Measurements from ENCODE around the gene AOC3.
A peak's percentile ranks its signal among the peaks of the same experiment; 100 is the strongest.

The AOC3 gene

GRCh38 chr17:42817866-42818265 lies 33.1 kb upstream of the AOC3 start:
- Histone ChIP-seq H3K9me3 (ENCODE audit: control extremely low read depth in 1 of 5, control insufficient read depth in 4 of 5, insufficient read depth in 2 of 5, low read depth in 1 of 5, low read length in 4 of 5) (no peaks in the 10 kb centered on the region), H3K27me3 (replicated peaks in 2 of 5; ENCODE audit: control insufficient read depth in 4 of 5, insufficient read depth in 5 of 5, low read length in 4 of 5) (no peaks in the 10 kb centered on the region), H3K4me1 (ENCODE audit: control extremely low read depth in 1 of 4, control insufficient read depth in 4 of 4, insufficient read depth in 4 of 4, low read length in 3 of 4) (peaks cover 0 to 4% (median under 1%) of the 10 kb centered on the region in 4 experiments), H3K36me3 (ENCODE audit: control insufficient read depth in 4 of 4, insufficient read depth in 4 of 4, low read length in 3 of 4) (peaks cover 24 to 75% (median 61%) of the 10 kb centered on the region in 4 experiments), H3K27ac (ENCODE audit: insufficient read depth in 1 of 2, low read depth in 1 of 2, low read length in 2 of 2, poor library complexity in 1 of 2, severe bottlenecking in 2 of 2) (no peak overlapping the region), H3K4me3 (ENCODE audit: control insufficient read depth in 1 of 7, extremely low read depth in 1 of 7, insufficient read depth in 4 of 7, low read depth in 2 of 7, low read length in 6 of 7) (no peak overlapping the region)
- whole genome bisulfite sequencing (ENCODE audit: insufficient coverage): 67% methylated on average over 1 of the region's 1 CpG
- DNase-seq: no peak
- POLR2A ChIA-PET: no interaction called here
- CTCF ChIA-PET: interaction anchor here (0.9 to 8.6 kb wide), 7 partner anchors 9 to 119 kb away, joined by 3 to 51 read pairs (median 3); no protein-coding TSS in a partner anchor

DNA sequence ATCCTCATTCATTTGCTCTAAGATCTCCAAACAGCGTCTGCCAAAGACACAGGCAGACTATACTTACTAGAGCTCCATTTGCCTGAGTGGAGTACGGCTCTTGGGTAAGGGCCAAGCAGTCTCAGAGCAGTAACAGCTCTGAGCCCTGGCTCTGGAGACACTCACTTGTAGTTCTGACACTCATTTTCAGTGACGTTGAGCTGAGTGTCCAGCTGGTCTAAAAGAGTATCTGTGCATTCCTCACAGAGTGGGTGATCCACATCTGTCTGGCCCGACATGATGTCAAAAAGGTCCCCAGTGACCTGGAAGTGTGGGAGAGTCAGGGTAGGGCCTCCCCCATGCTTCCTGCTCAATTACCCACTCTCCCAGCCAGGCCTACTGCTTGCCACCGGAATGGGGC lies 32.6 kb upstream of the AOC3 start:
- ChIA-PET POLR2A (no interaction called here), CTCF (interaction anchor here (0.9 to 8.6 kb wide), 7 partner anchors 9 to 110 kb away, joined by 3 to 51 read pairs (median 5); no protein-coding TSS in a partner anchor)
- Histone ChIP-seq H3K36me3 (ENCODE audit: control insufficient read depth in 4 of 4, insufficient read depth in 4 of 4, low read length in 3 of 4) (peaks cover 24 to 74% (median 61%) of the 10 kb centered on the region in 4 experiments), H3K27ac (ENCODE audit: insufficient read depth in 1 of 2, low read depth in 1 of 2, low read length in 2 of 2, poor library complexity in 1 of 2, severe bottlenecking in 2 of 2) (no peak overlapping the region), H3K9me3 (ENCODE audit: control extremely low read depth in 1 of 5, control insufficient read depth in 4 of 5, insufficient read depth in 2 of 5, low read depth in 1 of 5, low read length in 4 of 5) (no peaks in the 10 kb centered on the region), H3K4me3 (ENCODE audit: control insufficient read depth in 1 of 7, extremely low read depth in 1 of 7, insufficient read depth in 4 of 7, low read depth in 2 of 7, low read length in 6 of 7) (no peak overlapping the region), H3K27me3 (replicated peaks in 2 of 5; ENCODE audit: control insufficient read depth in 4 of 5, insufficient read depth in 5 of 5, low read length in 4 of 5) (no peaks in the 10 kb centered on the region), H3K4me1 (ENCODE audit: control extremely low read depth in 1 of 4, control insufficient read depth in 4 of 4, insufficient read depth in 4 of 4, low read length in 3 of 4) (peaks cover 0 to 9% (median 5%) of the 10 kb centered on the region in 4 experiments)
- no peak for DNase-seq
- 100% methylated on average over 5 of the region's 5 CpGs for WGBS (ENCODE audit: insufficient coverage)

GRCh38 chr17:42819939-42820535 lies 31.0 kb upstream of the AOC3 start:
- 50% methylated on average over 2 of the region's 2 CpGs for WGBS (ENCODE audit: insufficient coverage)
- peaks cover 0 to 14% (median 11%) of the 10 kb centered on the region in 4 experiments for H3K4me1 ChIP-seq (ENCODE audit: control extremely low read depth in 1 of 4, control insufficient read depth in 4 of 4, insufficient read depth in 4 of 4, low read length in 3 of 4)
- no peak overlapping the region for H3K27ac ChIP-seq (ENCODE audit: insufficient read depth in 1 of 2, low read depth in 1 of 2, low read length in 2 of 2, poor library complexity in 1 of 2, severe bottlenecking in 2 of 2)
- CTCF ChIA-PET: interaction anchor here (1.1 to 8.6 kb wide), 12 partner anchors 11 to 242 kb away, joined by 3 to 51 read pairs (median 5); no protein-coding TSS in a partner anchor
- no peaks in the 10 kb centered on the region for H3K9me3 ChIP-seq (ENCODE audit: control extremely low read depth in 1 of 5, control insufficient read depth in 4 of 5, insufficient read depth in 2 of 5, low read depth in 1 of 5, low read length in 4 of 5)
- DNase-seq: peak; percentile 69 to 86 (median 83)
- POLR2A ChIA-PET: no interaction called here
- no peak overlapping the region for H3K4me3 ChIP-seq (ENCODE audit: control insufficient read depth in 1 of 7, extremely low read depth in 1 of 7, insufficient read depth in 4 of 7, low read depth in 2 of 7, low read length in 6 of 7)
- peaks cover 15 to 58% (median 47%) of the 10 kb centered on the region in 4 experiments for H3K36me3 ChIP-seq (ENCODE audit: control insufficient read depth in 4 of 4, insufficient read depth in 4 of 4, low read length in 3 of 4)
- no peaks in the 10 kb centered on the region for H3K27me3 ChIP-seq (replicated peaks in 2 of 5; ENCODE audit: control insufficient read depth in 4 of 5, insufficient read depth in 5 of 5, low read length in 4 of 5)

DNA sequence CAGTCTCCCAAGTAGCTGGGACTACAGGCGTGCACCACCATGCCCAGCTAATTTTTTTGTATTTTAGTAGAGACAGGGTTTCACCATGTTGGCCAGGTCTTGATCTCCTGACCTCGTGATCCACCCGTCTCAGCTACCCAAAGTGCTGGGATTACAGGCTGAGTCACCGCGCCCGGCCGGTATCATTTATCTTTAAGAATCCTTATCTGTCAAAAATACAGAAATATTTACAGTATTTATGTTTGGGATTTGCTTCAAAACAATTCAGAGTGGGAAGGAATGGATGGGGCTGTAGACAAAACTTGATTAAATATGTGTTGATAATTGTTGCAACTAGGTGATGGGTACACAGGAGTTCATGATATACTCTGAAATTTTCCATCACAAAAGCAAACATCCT lies 29.8 kb upstream of the AOC3 start:
- no peak overlapping the region for H3K4me3 ChIP-seq (ENCODE audit: control insufficient read depth in 1 of 7, extremely low read depth in 1 of 7, insufficient read depth in 4 of 7, low read depth in 2 of 7, low read length in 6 of 7)
- CTCF ChIA-PET: interaction anchor here (1.4 to 8.6 kb wide), 7 partner anchors 10 to 243 kb away, joined by 3 to 51 read pairs (median 6); no protein-coding TSS in a partner anchor
- DNase-seq: no peak
- POLR2A ChIA-PET: interaction anchor here (0.6 kb wide), 1 partner anchor 1030 kb away, joined by 7 read pairs; no protein-coding TSS in a partner anchor
- H3K27me3 ChIP-seq (replicated peaks in 2 of 5; ENCODE audit: control insufficient read depth in 4 of 5, insufficient read depth in 5 of 5, low read length in 4 of 5): no peaks in the 10 kb centered on the region
- 100% methylated on average over 1 of the region's 7 CpGs for WGBS (ENCODE audit: insufficient coverage)
- peaks cover 0 to 14% (median 11%) of the 10 kb centered on the region in 4 experiments for H3K4me1 ChIP-seq (ENCODE audit: control extremely low read depth in 1 of 4, control insufficient read depth in 4 of 4, insufficient read depth in 4 of 4, low read length in 3 of 4)
- H3K27ac ChIP-seq (ENCODE audit: insufficient read depth in 1 of 2, low read depth in 1 of 2, low read length in 2 of 2, poor library complexity in 1 of 2, severe bottlenecking in 2 of 2): no peak overlapping the region
- H3K9me3 ChIP-seq (ENCODE audit: control extremely low read depth in 1 of 5, control insufficient read depth in 4 of 5, insufficient read depth in 2 of 5, low read depth in 1 of 5, low read length in 4 of 5): no peaks in the 10 kb centered on the region
- peaks cover 9 to 47% (median 36%) of the 10 kb centered on the region in 4 experiments for H3K36me3 ChIP-seq (ENCODE audit: control insufficient read depth in 4 of 4, insufficient read depth in 4 of 4, low read length in 3 of 4)

GRCh38 chr17:42827472-42827871 lies 23.5 kb upstream of the AOC3 start:
- H3K4me1 ChIP-seq (ENCODE audit: control extremely low read depth in 1 of 4, control insufficient read depth in 4 of 4, insufficient read depth in 4 of 4, low read length in 3 of 4): peaks cover under 1 to 19% (median 16%) of the 10 kb centered on the region in 4 experiments
- H3K4me3 ChIP-seq (ENCODE audit: control insufficient read depth in 1 of 7, extremely low read depth in 1 of 7, insufficient read depth in 4 of 7, low read depth in 2 of 7, low read length in 6 of 7): no peak overlapping the region
- no CpG with 5 or more reads among the region's 1 CpG for WGBS (ENCODE audit: insufficient coverage)
- H3K36me3 ChIP-seq (ENCODE audit: control insufficient read depth in 4 of 4, insufficient read depth in 4 of 4, low read length in 3 of 4): peaks cover 0 to 3% (median 0%) of the 10 kb centered on the region in 4 experiments
- H3K27me3 ChIP-seq (replicated peaks in 2 of 5; ENCODE audit: control insufficient read depth in 4 of 5, insufficient read depth in 5 of 5, low read length in 4 of 5): no peaks in the 10 kb centered on the region
- CTCF ChIA-PET: interaction anchor here (1.7 kb wide), 1 partner anchor 12 kb away, joined by 5 read pairs; no protein-coding TSS in a partner anchor
- POLR2A ChIA-PET: no interaction called here
- no peak overlapping the region for H3K27ac ChIP-seq (ENCODE audit: insufficient read depth in 1 of 2, low read depth in 1 of 2, low read length in 2 of 2, poor library complexity in 1 of 2, severe bottlenecking in 2 of 2)
- no peak for DNase-seq
- no peaks in the 10 kb centered on the region for H3K9me3 ChIP-seq (ENCODE audit: control extremely low read depth in 1 of 5, control insufficient read depth in 4 of 5, insufficient read depth in 2 of 5, low read depth in 1 of 5, low read length in 4 of 5)

GRCh38 chr17:42830971-42831370 lies 20.0 kb upstream of the AOC3 start:
- ChIA-PET CTCF (interaction anchor here (1.2 to 3.9 kb wide), 4 partner anchors 7 to 103 kb away, joined by 3 to 17 read pairs (median 8); partner anchors contain the start of gene BECN1), POLR2A (no interaction called here)
- no peak for DNase-seq

More at GRCh38 chr17:42830971-42831370, 20.0 kb upstream of the AOC3 start:
- H3K4me1 ChIP-seq (ENCODE audit: control extremely low read depth in 1 of 4, control insufficient read depth in 4 of 4, insufficient read depth in 4 of 4, low read length in 3 of 4): peaks cover 13 to 21% (median 17%) of the 10 kb centered on the region in 4 experiments
- no peaks in the 10 kb centered on the region for H3K27me3 ChIP-seq (replicated peaks in 2 of 5; ENCODE audit: control insufficient read depth in 4 of 5, insufficient read depth in 5 of 5, low read length in 4 of 5)
- H3K9me3 ChIP-seq (ENCODE audit: control extremely low read depth in 1 of 5, control insufficient read depth in 4 of 5, insufficient read depth in 2 of 5, low read depth in 1 of 5, low read length in 4 of 5): no peaks in the 10 kb centered on the region
- peaks cover 3 to 10% (median 6%) of the 10 kb centered on the region in 4 experiments for H3K36me3 ChIP-seq (ENCODE audit: control insufficient read depth in 4 of 4, insufficient read depth in 4 of 4, low read length in 3 of 4)
- H3K4me3 ChIP-seq (ENCODE audit: control insufficient read depth in 1 of 7, extremely low read depth in 1 of 7, insufficient read depth in 4 of 7, low read depth in 2 of 7, low read length in 6 of 7): no peak overlapping the region
- H3K27ac ChIP-seq (ENCODE audit: insufficient read depth in 1 of 2, low read depth in 1 of 2, low read length in 2 of 2, poor library complexity in 1 of 2, severe bottlenecking in 2 of 2): no peak overlapping the region

All from common myeloid progenitor, CD34-positive (primary cell).